CD14-positive monocyte (primary cell): ENCODE results near the gene IL27RA. TPM values are rescaled to one million over a fixed set of nuclear protein-coding genes. Genes with fewer than 3 reads are reported as not detected.
A peak's percentile ranks its signal among the peaks of the same experiment; 100 is the strongest.

ENCODE experiments used
- DNase-seq, 3 donors: peaks; one replicate each; pipeline ENCODE4 v3.0.0-alpha.2; 2011 to 2022
- H2AFZ ChIP-seq: 2 replicates; pipeline ENCODE4 v1.6.0; 2012; ENCODE audit warnings: mild to moderate bottlenecking, low read depth, low read length, inconsistent platforms; ENCODE audit not compliant: insufficient read depth, poor library complexity, severe bottlenecking
- H3K27ac ChIP-seq, 2 donors: 1 replicate in 1 of 2; 2 replicates in 1 of 2; pipeline ENCODE4 v1.5.1; 2012 to 2013; ENCODE audit warnings: low read length in 2 of 2, control low read depth in 1 of 2, inconsistent platforms in 1 of 2, low read depth in 1 of 2, mild to moderate bottlenecking in 1 of 2
- H3K27me3 ChIP-seq, 2 donors: one replicate each; pipeline versions ENCODE4 v1.6.0 to v1.6.1; 2011 to 2013; ENCODE audit warnings: low read length in 2 of 2; ENCODE audit not compliant: control insufficient read depth in 2 of 2, insufficient read depth in 2 of 2
- H3K36me3 ChIP-seq, 2 donors: replicated peaks in 1 of 2; 1 replicate in 1 of 2; 2 replicates in 1 of 2; pipeline versions ENCODE4 v1.5.1 to v1.6.1; 2012 to 2013; ENCODE audit warnings: low read length in 2 of 2, control low read depth in 1 of 2, inconsistent platforms in 1 of 2, mild to moderate bottlenecking in 1 of 2; ENCODE audit not compliant: insufficient read depth in 2 of 2, control insufficient read depth in 1 of 2
- H3K4me1 ChIP-seq, 2 donors: 1 replicate in 1 of 2; 2 replicates in 1 of 2; pipeline versions ENCODE4 v1.5.1 to v1.6.1; 2012 to 2013; ENCODE audit warnings: low read length in 2 of 2, control low read depth in 1 of 2, inconsistent platforms in 1 of 2, mild to moderate bottlenecking in 1 of 2, moderate library complexity in 1 of 2; ENCODE audit not compliant: insufficient read depth in 2 of 2, control insufficient read depth in 1 of 2
- H3K4me2 ChIP-seq: replicated peaks from 2 replicates; pipeline ENCODE3; 2012; ENCODE audit warnings: low read length, moderate library complexity, mild to moderate bottlenecking; ENCODE audit not compliant: poor library complexity, severe bottlenecking; ENCODE audit errors: extremely low read depth
- H3K4me3 ChIP-seq, 3 experiments: fragments of 200-600 bp in 1 of 3; sonication (generic) in 1 of 3; replicated peaks in 1 of 3; 1 replicate in 2 of 3; 2 replicates in 1 of 3; pipeline ENCODE4 v1.5.1; 2011 to 2013; ENCODE audit warnings: low read length in 3 of 3, mild to moderate bottlenecking in 3 of 3, control low read depth in 2 of 3, low read depth in 2 of 3, inconsistent platforms in 1 of 3, moderate library complexity in 1 of 3
- H3K79me2 ChIP-seq: 2 replicates; pipeline ENCODE4 v1.6.0; 2012; ENCODE audit warnings: mild to moderate bottlenecking, control low read depth, inconsistent platforms, low read length, moderate library complexity; ENCODE audit not compliant: insufficient read depth
- H3K9ac ChIP-seq: 2 replicates; pipeline ENCODE4 v1.6.0; 2017; ENCODE audit warnings: low read length, mild to moderate bottlenecking; ENCODE audit not compliant: insufficient read depth, poor library complexity, severe bottlenecking
- H3K9me3 ChIP-seq, 2 donors: replicated peaks in 1 of 2; 1 replicate in 1 of 2; 2 replicates in 1 of 2; pipeline versions ENCODE4 v1.5.1 to v1.6.1; 2012 to 2013; ENCODE audit warnings: low read length in 2 of 2, control low read depth in 1 of 2; ENCODE audit not compliant: control insufficient read depth in 1 of 2, insufficient read depth in 1 of 2
- H4K20me1 ChIP-seq: 2 replicates; pipeline ENCODE4 v1.6.0; 2012; ENCODE audit warnings: mild to moderate bottlenecking, low read length, control low read depth, moderate library complexity; ENCODE audit not compliant: insufficient read depth
- H3K27ac Mint-ChIP-seq, 7 donors: one replicate each; pipeline ENCODE4 v1.8.0; 2020; ENCODE audit warnings: mild to moderate bottlenecking in 7 of 7, mixed read lengths in 7 of 7, moderate library complexity in 6 of 7, inconsistent platforms in 2 of 7
- H3K27me3 Mint-ChIP-seq, 3 donors: one replicate each; pipeline ENCODE4 v1.8.0; 2021 to 2022; ENCODE audit warnings: low read depth in 3 of 3, mild to moderate bottlenecking in 3 of 3, mixed read lengths in 3 of 3, moderate library complexity in 3 of 3, inconsistent platforms in 1 of 3
- H3K36me3 Mint-ChIP-seq, 2 donors: one replicate each; pipeline ENCODE4 v1.8.0; 2020; ENCODE audit warnings: mixed read lengths in 2 of 2, inconsistent platforms in 1 of 2, mild to moderate bottlenecking in 1 of 2
- H3K4me1 Mint-ChIP-seq: one replicate; pipeline ENCODE4 v1.8.0; 2020; ENCODE audit warnings: mild to moderate bottlenecking, mixed read lengths
- H3K4me3 Mint-ChIP-seq, 2 donors: one replicate each; pipeline ENCODE4 v1.8.0; 2020; ENCODE audit warnings: mild to moderate bottlenecking in 2 of 2, mixed read lengths in 2 of 2, moderate library complexity in 1 of 2
- H3K9me3 Mint-ChIP-seq, 7 donors: one replicate each; pipeline ENCODE4 v1.8.0; 2020 to 2022; ENCODE audit warnings: mixed read lengths in 7 of 7, mild to moderate bottlenecking in 6 of 7, moderate library complexity in 6 of 7, inconsistent platforms in 2 of 7
- CTCF ChIP-seq: fragments of 200-600 bp; IDR thresholded peaks from one replicate; pipeline ENCODE4 v1.8.0; 2022; ENCODE audit warnings: antibody characterized with exemption, mild to moderate bottlenecking
- WGBS: methylation state at CpG from one replicate; pipeline ENCODE4 v1.1.5; 2013; ENCODE audit warnings: missing lambda C conversion rate; ENCODE audit not compliant: insufficient coverage; 5-methylcytosine and 5-hydroxymethylcytosine counted together
- intact Hi-C, 2 donors: fragments of 100-400 bp; cut with micrococcal nuclease; formaldehyde crosslinking; loops; one replicate each; pipeline versions ENCODE4 v1.15.0 to v1.15.1; 2023
- polyA plus RNA-seq, 3 donors: library from polyadenylated mRNA; depleted of rRNA in 1 of 3; unstranded in 2 of 3; stranded (reverse) in 1 of 3; fragments of 300-500 nt in 2 of 3; fragments of >200 nt in 1 of 3; fragmentation: Illumina TruSeq in 2 of 3; gene quantifications; 1 replicate in 2 of 3; 2 replicates in 1 of 3; pipeline ENCODE4 v1.2.3, GENCODE V29; 2012 to 2021

Gene IL27RA
- polyA plus RNA-seq, 3 donors = 40.4 to 61.5 (median 54.9) TPM

- Mint-ChIP-seq H3K27me3 (peaks cover 0 to 2% (median 2%) of the 10 kb centered on the region in 3 donors), H3K4me3 (no peak overlapping the region), H3K4me1 (peaks cover 57% of the 10 kb centered on the region), H3K9me3 (peaks cover 0 to 4% (median 0%) of the 10 kb centered on the region in 7 donors), H3K36me3 (no peaks in the 10 kb centered on the region), H3K27ac (peak overlapping the region in 6 of 7 donors; percentile 53 to 78 (median 60))
- Histone ChIP-seq H3K27me3 (no peaks in the 10 kb centered on the region), H4K20me1 (no peaks in the 10 kb centered on the region), H3K36me3 (no peaks in the 10 kb centered on the region), H3K79me2 (no peaks in the 10 kb centered on the region), H3K4me2 (no peak overlapping the region), H3K4me3 (no peak overlapping the region), H3K9me3 (no peaks in the 10 kb centered on the region), H3K9ac (no peak overlapping the region), H2AFZ (peak overlapping the region; percentile 54), H3K27ac (no peak overlapping the region), H3K4me1 (peaks cover 65 to 66% of the 10 kb centered on the region in 2 donors)
- intact Hi-C loops = no loop called here
- 6% methylated on average over 4 of the region's 5 CpGs for WGBS
- no peak for TF ChIP-seq CTCF
- no peak for DNase-seq
These were observed 10.1 kb upstream of the IL27RA start for GRCh38 chr19:14021474-14021873.

DNA sequence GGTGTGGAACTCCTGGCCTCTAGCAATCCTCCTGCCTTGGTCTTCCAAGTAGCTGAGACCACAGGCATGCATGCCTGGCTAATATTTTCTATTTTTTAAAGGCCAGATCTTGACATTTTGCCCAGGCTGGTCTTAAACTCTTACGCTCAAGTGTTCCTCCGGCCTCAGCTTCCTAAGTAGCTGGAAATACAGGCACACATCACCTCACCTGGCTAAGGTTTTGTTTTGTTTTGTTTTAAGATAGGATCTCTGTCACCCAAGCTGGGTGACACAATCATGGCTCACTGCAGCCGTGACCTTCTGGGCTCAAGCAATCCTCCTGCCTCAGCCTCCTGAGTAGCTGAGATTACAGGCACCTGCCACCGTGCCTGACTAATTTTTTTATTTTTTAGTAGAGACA lies 9.1 kb upstream of the IL27RA start:
- Histone ChIP-seq H3K4me2 (no peak overlapping the region), H3K27me3 (no peaks in the 10 kb centered on the region), H3K36me3 (no peaks in the 10 kb centered on the region), H3K79me2 (no peaks in the 10 kb centered on the region), H3K27ac (peak overlapping the region in 1 of 2 donors; percentile 20), H3K4me1 (peaks cover 67 to 70% of the 10 kb centered on the region in 2 donors), H2AFZ (no peak overlapping the region), H3K9ac (no peak overlapping the region), H3K9me3 (no peaks in the 10 kb centered on the region), H3K4me3 (no peak overlapping the region), H4K20me1 (no peaks in the 10 kb centered on the region)
- Mint-ChIP-seq H3K4me1 (peaks cover 58% of the 10 kb centered on the region), H3K36me3 (no peaks in the 10 kb centered on the region), H3K4me3 (no peak overlapping the region), H3K9me3 (peaks cover 0 to 4% (median 0%) of the 10 kb centered on the region in 7 donors), H3K27ac (peak overlapping the region in 3 of 7 donors; percentile 26 to 38 (median 36)), H3K27me3 (peaks cover 0 to 2% (median 2%) of the 10 kb centered on the region in 3 donors)
- no peak for TF ChIP-seq CTCF
- no peak for DNase-seq
- intact Hi-C loops = no loop called here
- 100% methylated on average over 1 of the region's 4 CpGs for WGBS
